Measurements from ENCODE around the gene SMAD2. TPM values are rescaled to one million over a fixed set of nuclear protein-coding genes. Genes with fewer than 3 reads are reported as not detected.

The SMAD2 gene
- total and polyA plus RNA-seq, 2 of the 8 experiments (the other 6 are each of a cell fraction or from before 2014, with no cell fraction given): 28.4 to 124 TPM

- Histone ChIP-seq H3K9me3 (ENCODE audit: insufficient read depth in 2 of 2, low read depth in 1 of 2, low read length in 1 of 2) (no peaks in the 10 kb centered on the region), H4K91ac (replicated peaks; ENCODE audit: insufficient read length, low read length) (no peak overlapping the region), H2AK5ac (ENCODE audit: low read depth, low read length) (no peak overlapping the region), H2BK15ac (ENCODE audit: low read length) (no peak overlapping the region), H3K27me3 (replicated peaks in 1 of 4; ENCODE audit: control insufficient read depth in 3 of 4, extremely low read depth in 1 of 4, insufficient read depth in 3 of 4, low read length in 3 of 4) (no peaks in the 10 kb centered on the region), H4K8ac (ENCODE audit: extremely low read depth, insufficient read depth, low read length) (no peak overlapping the region), H2BK5ac (ENCODE audit: low read depth, low read length) (no peak overlapping the region), H3K23ac (ENCODE audit: insufficient read length) (no peak overlapping the region), H3K56ac (replicated peaks; ENCODE audit: insufficient read length, low read depth, low read length) (no peak overlapping the region), H3K18ac (ENCODE audit: extremely low read depth, low read length) (no peak overlapping the region), H3K4me1 (replicated peaks in 1 of 4; ENCODE audit: control insufficient read depth in 3 of 4, insufficient read depth in 4 of 4, low read length in 3 of 4) (no peaks in the 10 kb centered on the region), H3K27ac (ENCODE audit: low read depth, low read length) (no peak overlapping the region), H3K4me3 (ENCODE audit: extremely low read depth in 1 of 4, insufficient read depth in 2 of 4, low read depth in 3 of 4, low read length in 4 of 4) (no peak overlapping the region), H3K79me2 (ENCODE audit: control insufficient read depth in 1 of 2, insufficient read depth in 2 of 2, low read length in 2 of 2) (no peaks in the 10 kb centered on the region), H3K4me2 (ENCODE audit: insufficient read depth in 1 of 2, low read depth in 2 of 2, low read length in 2 of 2) (no peak overlapping the region), H2BK120ac (replicated peaks; ENCODE audit: low read depth, low read length) (no peak overlapping the region), H3K79me1 (ENCODE audit: low read depth, low read length) (no peaks in the 10 kb centered on the region), H3K9ac (replicated peaks in 1 of 4; ENCODE audit: extremely low read depth in 1 of 4, low read depth in 3 of 4, low read length in 3 of 4) (no peak overlapping the region), H3K36me3 (ENCODE audit: control insufficient read depth in 2 of 4, insufficient read depth in 4 of 4, low read length in 3 of 4) (no peaks in the 10 kb centered on the region), H3K23me2 (ENCODE audit: low read depth, low read length) (no peaks in the 10 kb centered on the region), H2BK20ac (ENCODE audit: low read length) (no peak overlapping the region), H4K5ac (ENCODE audit: insufficient read length, low read depth, low read length) (no peak overlapping the region), H2AFZ (ENCODE audit: low read length) (no peak overlapping the region), H2BK12ac (ENCODE audit: low read depth, low read length) (no peak overlapping the region), H3K4ac (replicated peaks; ENCODE audit: insufficient read length, low read depth, low read length) (no peak overlapping the region), H4K20me1 (replicated peaks in 1 of 2; ENCODE audit: control insufficient read depth in 1 of 2, insufficient read depth in 2 of 2, low read length in 2 of 2) (no peaks in the 10 kb centered on the region), H3K14ac (ENCODE audit: insufficient read length) (no peak overlapping the region)
- ChIA-PET POLR2A (ENCODE audit: partially characterized antibody) (interaction anchor here (1.2 kb wide), 1 partner anchor 14 kb away, joined by 5 read pairs; no protein-coding TSS in a partner anchor), CTCF (ENCODE audit: partially characterized antibody) (interaction anchor here (1.5 to 3.1 kb wide), 2 partner anchors 13 to 52 kb away, joined by 4 to 13 read pairs; no protein-coding TSS in a partner anchor)
- DNase-seq (ENCODE audit: low read depth in 1 of 2, low spot score in 2 of 2) (no peak), FAIRE-seq (no peak)
- WGBS, 2 experiments (ENCODE audit: extremely low coverage in 1 of 2, insufficient coverage in 1 of 2, insufficient read length in 1 of 2, insufficient replicate concordance in 2 of 2, low coverage in 1 of 2, low lambda C conversion rate in 2 of 2, missing lambda C conversion rate in 1 of 2): 87% methylated on average over 6 of the region's 6 CpGs; no CpG with 5 or more reads in 1 of the 2 experiments
- TF ChIP-seq KDM1A (IDR thresholded peaks at IDR 0.05; ENCODE audit: borderline replicate concordance, low read length) (no peak), HDAC2 (IDR thresholded peaks at IDR 0.05; ENCODE audit: borderline replicate concordance in 1 of 2, low read depth in 2 of 2, low read length in 2 of 2) (no peak), ATF2 (IDR thresholded peaks at IDR 0.05; ENCODE audit: low read length) (no peak), NRF1 (IDR thresholded peaks at IDR 0.05; ENCODE audit: low read depth, low read length) (no peak), SIN3A (conservative IDR thresholded peaks at IDR 0.05 in 1 of 2, IDR thresholded peaks at IDR 0.05 in 1 of 2; ENCODE audit: low read depth in 1 of 2, low read length in 2 of 2) (no peak), CBX5 (IDR thresholded peaks at IDR 0.05; ENCODE audit: low read depth, low read length) (no peak), MAX (IDR thresholded peaks at IDR 0.05) (no peak), EP300 (IDR thresholded peaks at IDR 0.05; ENCODE audit: borderline replicate concordance in 1 of 2, low read depth in 2 of 2, low read length in 2 of 2) (no peak), SIRT6 (IDR thresholded peaks at IDR 0.05; ENCODE audit: low read length) (no peak)
Observed at GRCh38 chr18:47944972-47945852, 14.8 kb upstream of the SMAD2 start.
